K562 (cell line): Measurements from ENCODE around the gene MICU1. TPM values are rescaled to one million over a fixed set of nuclear protein-coding genes. Genes with fewer than 3 reads are reported as not detected.
A peak's percentile ranks its signal among the peaks of the same experiment; 100 is the strongest.

Experiments
- AFF1 ChIP-seq, 2 experiments: fragments of 450-650 bp; IDR thresholded peaks; 2 replicates each; pipeline ENCODE4 v1.6.1; 2018; ENCODE audit warnings: mild to moderate bottlenecking in 2 of 2, low read depth in 1 of 2; ENCODE audit not compliant: partially characterized antibody in 2 of 2
- ARNT ChIP-seq, 2 experiments: fragments of 450-650 bp; IDR thresholded peaks; 2 replicates each; pipeline ENCODE4 v1.6.1; 2016; ENCODE audit warnings: mild to moderate bottlenecking in 1 of 2
- FOS ChIP-seq: IDR thresholded peaks from 3 replicates; pipeline ENCODE4 v1.6.1; 2011; ENCODE audit not compliant: insufficient read length; ENCODE audit errors: extremely low read depth
- GTF2F1 ChIP-seq: IDR thresholded peaks from 2 replicates; pipeline ENCODE4 v1.6.1; 2011; ENCODE audit warnings: low read depth, low read length, improper control_type of control experiment
- HMG20A ChIP-seq: fragments of 450-650 bp; formaldehyde crosslinking; conservative IDR thresholded peaks from 2 replicates; pipeline ENCODE4 v1.4.0; 2020; ENCODE audit warnings: mild to moderate bottlenecking, mixed read lengths
- ID3 ChIP-seq, 2 experiments: fragments of 250-450 bp in 1 of 2; fragments of 450-650 bp in 1 of 2; sonication (Bioruptor Pico) in 1 of 2; IDR thresholded peaks; 2 replicates each; pipeline versions ENCODE4 v1.6.1 to v1.8.0; 2016 to 2021; ENCODE audit warnings: mild to moderate bottlenecking in 2 of 2, moderate library complexity in 2 of 2, missing compliant biosample characterization in 1 of 2, missing genetic modification characterization in 1 of 2
- ILK ChIP-seq: fragments of 450-650 bp; IDR thresholded peaks from 2 replicates; pipeline ENCODE4 v1.6.1; 2016; ENCODE audit warnings: missing genetic modification characterization, low read depth, mild to moderate bottlenecking, missing compliant biosample characterization, moderate library complexity, borderline replicate concordance
- MEIS2 ChIP-seq: fragments of 450-650 bp; IDR thresholded peaks from 2 replicates; pipeline ENCODE4 v1.6.1; 2014; ENCODE audit warnings: mild to moderate bottlenecking; ENCODE audit not compliant: partially characterized antibody
- POLR2H ChIP-seq: IDR thresholded peaks from 2 replicates; pipeline ENCODE4 v1.6.1; 2016; ENCODE audit warnings: missing genetic modification characterization, low read depth, mild to moderate bottlenecking, control low read depth, missing compliant biosample characterization, moderate library complexity
- RBM14 ChIP-seq: fragments of 200-400 bp; formaldehyde crosslinking; IDR thresholded peaks from 2 replicates; pipeline ENCODE4 v1.6.1; 2018; ENCODE audit warnings: low read depth, mild to moderate bottlenecking, low read length, moderate library complexity, borderline replicate concordance; ENCODE audit not compliant: insufficient read depth
- RNF2 ChIP-seq: sonication (generic); IDR thresholded peaks from 2 replicates; pipeline ENCODE4 v1.6.1; 2016
- SMAD1 ChIP-seq: fragments of 150-350 bp; IDR thresholded peaks from 2 replicates; pipeline ENCODE4 v1.6.1; 2014; ENCODE audit warnings: low read length, low read depth; ENCODE audit not compliant: partially characterized antibody
- ZNF175 ChIP-seq: fragments of 200-800 bp; sonication (Bioruptor generic); IDR thresholded peaks from 2 replicates; pipeline ENCODE4 v1.6.1; 2016; ENCODE audit warnings: low read depth, mild to moderate bottlenecking, missing genetic modification characterization, missing compliant biosample characterization
- ZNF224 ChIP-seq: sonication (generic); formaldehyde crosslinking; IDR thresholded peaks from 2 replicates; pipeline ENCODE4 v1.8.0; 2022; ENCODE audit warnings: mild to moderate bottlenecking, missing genetic modification reagents
- polyA plus RNA-seq, 8 experiments: library from polyadenylated mRNA; depleted of rRNA in 4 of 8; stranded (reverse) in 5 of 8; unstranded in 3 of 8; fragments of >200 nt; fragmentation: Nextera tagmentation in 2 of 8; fragmentation: Illumina TruSeq in 1 of 8; extraction: Ambion mirVana in 2 of 8; extraction: Trizol in 1 of 8; gene quantifications; 2 replicates each; pipeline versions ENCODE4 v1.2.1 to v1.2.3, GENCODE V29; 2011 to 2014; ENCODE audit warnings: inconsistent platforms in 1 of 8, missing spikeins in 1 of 8
- total RNA-seq, 7 experiments: library from RNA; depleted of rRNA in 6 of 7; stranded (reverse); fragments of >200 nt in 6 of 7; fragmentation: Illumina TruSeq in 2 of 7; extraction: Trizol in 2 of 7; gene quantifications; 2 replicates each; pipeline versions ENCODE4 v1.2.1 to v1.2.3, GENCODE V29; 2011 to 2021; ENCODE audit warnings: low replicate concordance in 1 of 7
- TF ChIP-seq, protein P1 (sequence below): fragments of 450-650 bp; IDR thresholded peaks from 2 replicates; pipeline ENCODE4 v1.6.1; 2016
- TF ChIP-seq, protein P2 (sequence below): fragments of 250-450 bp; sonication (Bioruptor Pico); IDR thresholded peaks from 2 replicates; pipeline ENCODE4 v1.5.0; 2021; ENCODE audit warnings: mild to moderate bottlenecking, moderate library complexity

Gene MICU1
- total and polyA plus RNA-seq, 9 of the 15 experiments (the other 6 are each of a cell fraction or from before 2014, with no cell fraction given) = 29.3 to 76.8 (median 48.4) TPM

DNA sequence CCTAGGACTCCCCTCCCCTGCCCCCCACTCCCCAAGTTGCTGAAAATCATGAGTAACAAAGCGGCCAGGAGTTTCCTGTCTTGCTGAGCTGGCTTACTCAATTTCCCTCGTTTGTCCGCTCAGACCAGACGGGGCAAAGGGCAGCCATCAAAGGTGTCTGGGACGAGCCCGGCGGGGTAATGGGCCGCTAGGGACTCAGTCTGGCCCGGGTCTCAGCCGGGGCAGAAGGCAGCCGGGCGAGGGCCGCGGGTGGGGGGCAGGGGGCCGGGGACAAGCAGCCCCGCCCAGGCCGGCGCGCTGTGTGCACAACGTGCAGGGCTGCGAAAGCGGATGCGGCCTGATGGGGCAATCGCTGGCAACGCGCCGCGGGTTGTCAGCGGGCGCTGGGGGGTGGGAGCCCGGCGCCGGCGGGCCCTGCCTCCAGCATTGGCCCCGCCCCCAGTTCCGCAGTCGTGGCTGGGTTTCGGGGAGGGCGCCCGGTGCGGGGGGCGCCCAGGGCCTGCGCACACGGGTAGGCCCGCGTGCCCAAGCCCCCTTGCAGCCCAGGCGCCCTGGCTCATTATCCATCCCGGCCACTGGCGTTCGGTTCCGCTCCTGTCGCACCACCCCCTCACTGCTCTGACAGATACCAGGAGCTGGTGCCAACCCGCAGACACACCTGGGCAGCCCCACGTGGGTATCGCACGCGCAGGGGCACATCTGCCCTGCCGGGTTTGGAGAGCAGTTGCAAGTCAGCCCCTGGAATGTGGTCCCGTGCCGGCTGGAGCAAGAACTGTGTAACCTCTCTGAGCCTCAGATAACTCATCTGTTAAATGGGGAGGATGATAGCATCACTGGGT is 306.2 kb downstream of the MICU1 start (continued):
- TF ChIP-seq, protein P1, sequence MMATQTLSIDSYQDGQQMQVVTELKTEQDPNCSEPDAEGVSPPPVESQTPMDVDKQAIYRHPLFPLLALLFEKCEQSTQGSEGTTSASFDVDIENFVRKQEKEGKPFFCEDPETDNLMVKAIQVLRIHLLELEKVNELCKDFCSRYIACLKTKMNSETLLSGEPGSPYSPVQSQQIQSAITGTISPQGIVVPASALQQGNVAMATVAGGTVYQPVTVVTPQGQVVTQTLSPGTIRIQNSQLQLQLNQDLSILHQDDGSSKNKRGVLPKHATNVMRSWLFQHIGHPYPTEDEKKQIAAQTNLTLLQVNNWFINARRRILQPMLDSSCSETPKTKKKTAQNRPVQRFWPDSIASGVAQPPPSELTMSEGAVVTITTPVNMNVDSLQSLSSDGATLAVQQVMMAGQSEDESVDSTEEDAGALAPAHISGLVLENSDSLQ = no peak
- TF ChIP-seq, protein P2, sequence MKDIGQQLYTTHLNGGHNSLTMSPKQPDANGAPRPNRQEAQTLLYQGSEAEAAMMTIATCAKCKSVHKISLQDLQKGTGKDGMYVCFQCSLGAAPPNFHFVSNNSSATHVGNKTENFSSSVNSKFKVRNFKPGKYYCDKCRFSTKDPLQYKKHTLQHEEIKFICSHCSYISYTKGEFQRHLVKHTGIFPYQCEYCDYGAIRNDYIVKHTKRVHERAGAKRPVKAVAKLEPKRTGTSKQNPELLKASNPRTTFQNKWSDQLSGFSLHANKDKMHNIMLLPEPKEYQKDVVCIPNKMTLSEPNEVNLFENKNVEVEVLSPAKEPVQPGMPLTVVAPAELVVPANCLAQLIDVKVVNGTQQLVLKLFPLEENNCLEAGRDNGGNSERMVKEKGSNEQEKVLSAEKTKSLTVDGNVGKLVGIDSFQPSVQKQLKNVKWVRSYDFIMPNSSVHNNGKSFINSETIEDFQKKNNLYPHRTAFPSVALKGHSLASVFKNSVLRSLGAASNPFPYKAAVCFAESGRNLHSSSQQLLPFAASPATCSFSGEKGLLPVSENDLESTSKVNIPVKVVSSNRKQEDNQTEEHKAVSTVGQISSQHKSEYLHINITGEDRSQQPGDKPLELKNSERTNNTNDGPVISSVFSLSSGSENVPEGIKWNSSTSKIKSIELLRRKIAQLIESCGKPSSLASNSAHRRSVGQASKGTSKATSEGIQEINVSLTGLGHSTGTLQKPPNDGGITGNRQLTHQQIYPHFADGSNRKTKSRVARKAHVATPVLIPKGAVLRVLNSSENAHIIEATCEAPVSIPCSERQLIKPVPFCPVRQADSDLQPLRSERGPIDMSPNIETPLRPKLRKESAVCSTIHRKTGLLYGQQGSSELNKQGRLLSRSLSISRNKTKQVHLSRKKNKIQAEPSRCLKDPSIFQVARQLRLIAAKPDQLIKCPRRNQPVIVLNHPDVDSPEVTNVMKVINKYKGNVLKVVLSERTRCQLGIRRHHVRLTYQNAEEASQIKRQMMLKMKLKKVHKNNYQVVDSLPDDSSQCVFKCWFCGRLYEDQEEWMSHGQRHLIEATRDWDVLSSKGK (CRISPR knock-in tag) = no peak
- TF ChIP-seq RBM14 (no peak), ZNF224 (CRISPR knock-in tag) (no peak), FOS (no peak), SMAD1 (no peak), AFF1 (IDR thresholded peaks at IDR 0.05; ENCODE audit: low read depth in 1 of 2, partially characterized antibody in 2 of 2) (no peak), HMG20A (CRISPR knock-in tag) (no peak), ID3 (CRISPR knock-in tag; IDR thresholded peaks at IDR 0.05) (no peak), ID3 (tag; IDR thresholded peaks at IDR 0.05) (peak; percentile 76), GTF2F1 (no peak), ILK (no peak), RNF2 (no peak; the same call in 1 of the 2 replicates), ZNF175 (CRISPR knock-in tag) (no peak), MEIS2 (peak; percentile 67), ARNT (IDR thresholded peaks at IDR 0.05) (no peak), POLR2H (tag) (no peak)
